Inflammatory macrophage treated with lipopolysaccharide for 1 hour (primary cell): Measurements from ENCODE around the gene GNAS.

Experiments
- DNase-seq, 2 donors: peaks; one replicate each; pipeline ENCODE4 v3.0.0-alpha.2; 2020 to 2022

The GNAS gene

DNA sequence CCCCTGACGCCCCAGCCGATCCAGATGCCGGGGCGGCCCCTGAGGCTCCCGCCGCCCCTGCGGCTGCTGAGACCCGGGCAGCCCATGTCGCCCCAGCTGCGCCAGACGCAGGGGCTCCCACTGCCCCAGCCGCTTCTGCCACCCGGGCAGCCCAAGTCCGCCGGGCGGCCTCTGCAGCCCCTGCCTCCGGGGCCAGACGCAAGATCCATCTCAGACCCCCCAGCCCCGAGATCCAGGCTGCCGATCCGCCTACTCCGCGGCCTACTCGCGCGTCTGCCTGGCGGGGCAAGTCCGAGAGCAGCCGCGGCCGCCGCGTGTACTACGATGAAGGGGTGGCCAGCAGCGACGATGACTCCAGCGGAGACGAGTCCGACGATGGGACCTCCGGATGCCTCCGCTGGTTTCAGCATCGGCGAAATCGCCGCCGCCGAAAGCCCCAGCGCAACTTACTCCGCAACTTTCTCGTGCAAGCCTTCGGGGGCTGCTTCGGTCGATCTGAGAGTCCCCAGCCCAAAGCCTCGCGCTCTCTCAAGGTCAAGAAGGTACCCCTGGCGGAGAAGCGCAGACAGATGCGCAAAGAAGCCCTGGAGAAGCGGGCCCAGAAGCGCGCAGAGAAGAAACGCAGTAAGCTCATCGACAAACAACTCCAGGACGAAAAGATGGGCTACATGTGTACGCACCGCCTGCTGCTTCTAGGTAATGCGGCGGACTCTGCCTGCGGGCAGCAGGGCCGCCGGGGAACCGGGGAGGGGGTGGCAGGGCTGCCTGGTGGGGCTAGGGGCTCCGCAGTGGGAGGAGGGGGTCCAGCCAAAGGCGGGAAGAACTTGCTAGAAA, 2.3 kb downstream of the GNAS start:
- no peak for DNase-seq

DNA sequence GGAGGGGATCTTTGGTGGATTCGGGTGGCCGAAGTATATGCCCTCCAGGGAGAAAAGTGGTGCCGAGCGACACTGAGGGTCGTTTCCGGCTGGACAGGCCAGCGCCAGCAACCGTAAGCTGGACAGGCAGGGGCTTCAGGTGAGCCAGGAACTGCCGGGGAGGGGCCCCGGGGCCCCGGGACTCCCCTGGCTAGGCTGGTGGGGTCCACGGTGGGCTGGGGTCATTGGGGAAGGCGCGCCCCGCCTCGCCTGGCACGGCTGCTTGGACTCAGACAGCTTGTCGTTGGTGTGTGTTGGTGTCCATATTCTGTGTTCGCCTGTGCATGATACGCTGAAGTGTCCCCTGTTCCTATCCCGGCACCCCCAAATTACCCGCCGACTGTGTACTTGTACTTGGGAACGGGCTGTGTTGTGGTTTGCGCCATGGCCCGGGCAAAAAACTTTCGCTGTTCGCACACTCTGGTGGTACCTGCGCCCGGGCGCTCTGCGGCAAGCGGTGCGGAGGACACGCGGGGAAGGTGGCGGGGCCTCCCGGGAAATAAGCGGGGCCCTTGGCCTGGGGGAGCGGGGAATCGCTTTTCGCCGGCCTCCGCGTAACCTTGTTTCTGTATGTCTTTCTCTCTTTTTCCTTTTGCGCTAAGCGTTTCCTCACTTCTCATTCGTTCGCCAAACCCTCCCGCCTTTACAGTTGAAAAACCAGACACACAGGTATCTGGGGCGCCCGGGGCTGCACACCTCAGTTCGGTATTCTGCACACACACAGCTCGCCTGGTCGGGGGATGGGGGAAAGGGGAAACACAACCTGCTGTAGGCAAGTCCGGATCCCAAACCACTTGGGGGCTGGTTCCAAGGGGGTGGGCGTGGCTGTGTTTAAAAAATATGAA, 3.2 kb downstream of the GNAS start:
- DNase-seq: no peak

DNA sequence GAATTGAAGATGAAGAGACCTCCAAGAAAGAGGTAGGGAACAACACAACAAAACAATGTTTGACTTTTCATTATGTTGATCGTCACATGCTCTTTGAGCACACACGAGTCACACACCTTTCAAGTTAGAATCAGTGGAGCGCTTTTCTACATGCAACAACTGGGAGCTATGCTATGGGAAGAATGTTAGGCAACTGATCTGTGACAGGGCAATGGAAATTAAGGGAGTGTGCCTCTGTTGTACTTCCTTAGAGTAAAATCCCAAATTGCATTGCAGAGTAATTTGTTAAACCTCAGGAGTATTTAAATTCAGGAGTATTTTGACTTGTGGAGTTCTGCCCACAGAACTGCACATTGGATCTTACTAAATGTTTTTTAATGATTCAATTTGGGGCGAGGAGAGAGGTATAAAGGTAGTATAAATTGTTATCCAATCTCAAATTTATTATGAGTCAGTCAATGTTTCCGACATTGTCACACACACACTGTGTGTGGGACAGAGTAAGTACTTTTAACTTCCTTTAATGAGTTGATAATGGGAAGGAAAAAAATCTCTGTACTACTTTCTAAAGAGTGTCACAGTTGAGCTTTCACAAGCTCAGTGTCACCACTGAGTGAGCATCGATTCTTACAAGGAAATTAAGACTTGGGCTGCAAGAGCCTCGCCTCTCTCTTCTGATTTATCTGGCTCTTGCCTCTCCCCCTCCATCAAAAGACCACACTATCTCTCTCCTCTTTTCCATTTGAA, 10.7 kb downstream of the GNAS start:
- peak; percentile 45 to 61 for DNase-seq

- no peak for DNase-seq
Measured at GRCh38 chr20:58864346-58864745, 11.8 kb downstream of the GNAS start.

- no peak for DNase-seq
Measured at GRCh38 chr20:58865843-58866242, 13.3 kb downstream of the GNAS start.

DNA sequence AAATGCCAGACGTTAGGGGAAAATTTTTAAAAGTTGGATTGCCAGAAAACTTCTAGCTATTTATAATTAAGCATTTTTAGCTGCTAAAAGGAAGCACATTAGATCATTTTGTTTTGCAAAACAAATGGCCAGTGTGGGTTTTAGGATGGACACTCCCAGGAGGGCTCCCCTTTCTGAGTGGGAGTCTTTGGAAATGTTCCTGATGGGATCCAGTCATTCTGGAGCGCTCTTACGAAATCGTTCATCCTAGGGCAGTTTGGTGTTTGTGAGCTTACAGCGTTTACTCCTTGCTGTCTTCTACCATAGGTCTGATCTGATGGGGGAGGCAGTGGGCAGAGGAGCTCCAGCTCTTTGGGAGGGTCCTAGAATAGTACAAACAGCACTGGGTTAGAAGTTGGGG, 14.7 kb downstream of the GNAS start:
- DNase-seq: no peak

DNA sequence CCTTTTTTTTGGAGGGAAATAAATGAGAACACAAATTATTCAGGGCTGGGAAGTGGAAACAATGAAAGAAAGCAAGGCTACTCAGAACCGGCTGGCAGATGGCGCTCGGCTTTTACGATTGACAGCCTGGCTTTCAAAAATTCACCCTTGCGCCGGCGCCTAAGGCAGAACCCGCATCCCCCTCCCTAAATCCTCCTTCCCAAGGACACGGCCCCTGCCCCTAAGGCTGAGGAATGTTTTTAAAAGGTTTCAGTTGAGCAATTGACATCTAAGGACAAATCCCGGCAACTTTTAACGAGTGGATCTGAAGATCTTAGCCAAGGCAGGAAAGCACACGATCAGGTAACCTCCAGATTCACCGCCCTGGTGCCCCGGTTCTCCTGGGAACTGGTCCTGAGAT, 16.3 kb downstream of the GNAS start:
- DNase-seq: no peak

DNA sequence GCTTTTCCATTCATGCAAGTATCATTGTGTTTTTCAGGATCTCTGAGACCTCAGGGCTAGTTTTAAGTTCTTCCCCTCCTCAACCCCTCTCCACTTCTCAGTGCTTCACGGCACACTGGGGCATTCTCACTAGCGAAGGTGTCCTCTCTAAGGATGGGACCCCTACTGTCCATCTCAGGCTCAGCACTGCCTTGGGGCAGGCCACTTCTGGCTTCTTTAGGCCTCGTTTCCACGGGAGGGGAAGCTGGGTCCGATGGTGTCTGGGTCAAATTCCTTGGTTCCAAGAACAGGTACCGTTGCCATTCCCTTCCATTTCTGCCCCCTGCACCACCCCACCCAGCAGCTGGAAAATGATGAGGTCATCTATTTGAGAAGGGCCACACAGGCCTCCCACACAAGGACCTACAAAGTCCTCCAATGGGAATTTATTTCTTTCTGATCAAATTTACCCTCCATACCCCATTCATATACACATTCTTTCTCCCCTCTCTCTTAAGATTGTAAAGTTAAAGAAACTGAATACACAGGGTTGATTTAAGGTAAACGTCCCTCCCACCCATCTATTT, 17.2 kb downstream of the GNAS start:
- no peak for DNase-seq

GRCh38 chr20:58870293-58871014, 17.9 kb downstream of the GNAS start:
- DNase-seq: peak; percentile 55 to 66

GRCh38 chr20:58871533-58872102, 19.1 kb downstream of the GNAS start:
- no peak for DNase-seq

- DNase-seq: no peak
Measured at GRCh38 chr20:58874469-58874868, 22.0 kb downstream of the GNAS start.

DNA sequence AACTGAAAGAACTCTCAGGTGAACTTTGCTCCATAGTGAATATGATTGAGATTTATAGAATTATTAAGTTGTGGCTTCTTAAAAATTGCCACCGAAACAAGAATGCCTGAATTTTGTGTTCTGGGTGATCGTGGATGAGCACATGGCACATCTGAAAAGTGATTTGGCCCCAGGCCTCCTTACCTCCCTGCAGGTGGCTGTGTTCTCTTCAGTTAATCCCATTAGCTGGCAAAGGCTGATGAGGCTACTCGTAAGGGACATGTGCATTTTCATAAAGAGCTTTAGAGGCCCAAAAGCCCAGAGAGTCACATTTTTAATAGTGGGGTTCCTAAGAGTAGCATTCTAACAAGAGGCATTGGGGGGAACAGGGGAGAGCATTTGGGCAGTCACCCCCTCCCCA, 22.6 kb downstream of the GNAS start:
- no peak for DNase-seq

DNA sequence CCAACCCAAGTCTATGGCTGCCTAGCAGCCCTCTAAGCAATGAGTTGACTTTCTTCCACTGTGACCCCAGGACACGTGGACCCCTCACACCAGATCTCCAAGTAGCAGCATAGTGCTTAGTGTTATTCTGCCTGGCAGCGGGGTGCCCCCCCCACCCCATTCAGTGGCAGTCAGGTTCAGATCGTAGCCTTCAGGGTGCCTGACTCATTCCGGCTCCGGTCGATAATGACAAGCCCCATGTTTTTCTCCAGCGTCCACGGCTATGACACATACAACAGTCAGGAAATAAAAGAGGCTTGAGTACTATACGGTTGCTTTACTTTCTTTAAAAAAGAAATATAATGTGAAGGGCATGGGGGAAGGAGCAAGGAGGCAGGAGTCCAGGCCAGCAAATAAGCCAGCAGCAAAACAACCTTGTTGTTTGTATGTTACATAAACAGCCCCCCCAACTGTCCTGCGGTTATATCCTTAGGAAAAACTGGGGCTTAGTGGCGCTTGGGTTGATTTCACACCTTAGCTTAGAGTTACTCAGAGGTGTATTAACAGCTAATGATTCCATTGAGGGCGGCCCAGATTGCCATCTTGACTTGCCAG, 23.1 kb downstream of the GNAS start:
- DNase-seq: no peak

DNA sequence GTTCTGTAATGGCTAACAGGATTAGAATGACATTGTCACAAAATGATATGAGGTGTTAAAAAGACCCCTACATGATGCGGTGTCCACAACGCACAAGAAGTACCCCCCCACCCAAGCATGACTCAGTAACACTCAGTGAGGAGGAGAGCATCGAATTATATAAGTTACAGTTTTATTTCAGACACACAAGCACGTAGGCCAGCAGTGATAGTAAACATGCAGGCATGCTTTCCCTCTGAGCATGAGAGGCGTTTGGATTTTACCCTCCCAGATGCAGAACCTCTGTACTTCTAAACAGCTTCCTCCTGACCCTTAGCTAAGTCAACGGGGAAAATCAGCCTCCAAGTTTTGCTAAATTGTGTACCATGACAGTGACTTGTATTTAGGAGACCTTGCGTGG, 23.9 kb downstream of the GNAS start:
- no peak for DNase-seq

- DNase-seq: no peak
Measured at GRCh38 chr20:58877050-58877975, 24.8 kb downstream of the GNAS start.

DNA sequence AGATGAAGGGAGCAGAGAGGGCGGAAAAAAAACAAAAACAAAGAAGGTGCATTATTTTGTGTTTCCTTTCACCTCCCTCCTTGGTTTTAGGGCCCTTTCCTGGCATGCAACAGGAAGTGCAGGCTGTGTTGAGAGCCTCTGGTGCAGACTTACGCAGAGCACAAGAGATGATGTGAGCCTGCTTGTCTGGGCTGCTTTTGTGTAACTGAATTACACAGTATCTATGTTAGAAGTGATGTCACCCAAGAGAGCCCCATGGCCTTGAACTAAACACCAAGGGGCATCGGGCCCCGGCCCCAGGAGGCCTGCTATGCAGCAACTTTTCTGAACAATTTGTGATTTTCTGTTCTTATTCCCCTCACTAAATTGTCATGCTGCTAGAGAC, 25.5 kb downstream of the GNAS start:
- DNase-seq: no peak

GRCh38 chr20:58878399-58878798, 25.9 kb downstream of the GNAS start:
- DNase-seq: no peak

GRCh38 chr20:58880441-58880840, 27.9 kb downstream of the GNAS start:
- DNase-seq: no peak

DNA sequence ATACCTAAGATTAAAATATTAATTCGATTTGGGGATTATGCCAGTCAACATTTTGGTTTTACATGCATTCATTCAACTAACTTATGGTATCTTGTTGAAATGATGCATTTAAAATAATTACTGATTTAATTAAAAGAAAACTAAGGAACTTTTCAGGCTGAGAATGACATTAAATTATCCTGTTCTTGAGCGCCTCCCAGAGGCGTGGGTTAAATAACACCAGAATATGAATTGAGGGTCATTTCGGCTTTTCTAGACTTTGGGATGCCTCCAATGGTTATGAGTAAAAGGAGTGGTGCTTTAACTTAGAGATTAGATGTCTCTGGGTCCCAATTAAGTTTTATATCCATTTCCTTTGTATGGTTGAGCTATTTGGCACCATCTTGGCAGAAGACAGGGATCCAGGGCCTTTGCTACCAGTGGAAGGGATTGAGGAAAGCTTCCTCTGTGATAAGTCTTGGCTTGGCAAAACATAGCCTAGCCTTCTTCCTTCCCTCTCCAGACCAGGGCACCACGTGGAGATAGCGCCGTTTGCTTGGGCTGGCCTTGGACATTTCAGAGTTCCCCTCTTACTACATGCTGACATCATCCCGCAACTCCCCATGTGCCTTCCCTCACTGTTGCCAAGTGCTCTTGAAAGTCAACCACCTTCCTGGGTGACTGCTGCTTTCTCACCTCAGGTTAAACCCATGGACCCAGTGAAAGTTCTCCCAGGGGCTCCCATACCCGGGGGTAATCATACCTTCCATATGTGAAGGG, 28.7 kb downstream of the GNAS start:
- peak; percentile 68 to 86 for DNase-seq

- DNase-seq: no peak
Measured at GRCh38 chr20:58882704-58883089, 30.2 kb downstream of the GNAS start.
